Stimulated activated CD8-positive, alpha-beta memory T cell treated with anti-CD3 and anti-CD28 coated beads, Interleukin-2, amount 100 ng/mL, for 1 hour (primary cell): ENCODE data around the gene USP31.
"Not testable (repeated sequence)": the region's sequence is repeated elsewhere in the genome, so short reads cannot be mapped to it uniquely, and the experiment has no call there.

Experiments
- DNase-seq, 2 donors: peaks; one replicate each; pipeline ENCODE4 v3.0.0-alpha.2; 2020; ENCODE audit warnings: low read depth in 2 of 2

The USP31 gene

DNA sequence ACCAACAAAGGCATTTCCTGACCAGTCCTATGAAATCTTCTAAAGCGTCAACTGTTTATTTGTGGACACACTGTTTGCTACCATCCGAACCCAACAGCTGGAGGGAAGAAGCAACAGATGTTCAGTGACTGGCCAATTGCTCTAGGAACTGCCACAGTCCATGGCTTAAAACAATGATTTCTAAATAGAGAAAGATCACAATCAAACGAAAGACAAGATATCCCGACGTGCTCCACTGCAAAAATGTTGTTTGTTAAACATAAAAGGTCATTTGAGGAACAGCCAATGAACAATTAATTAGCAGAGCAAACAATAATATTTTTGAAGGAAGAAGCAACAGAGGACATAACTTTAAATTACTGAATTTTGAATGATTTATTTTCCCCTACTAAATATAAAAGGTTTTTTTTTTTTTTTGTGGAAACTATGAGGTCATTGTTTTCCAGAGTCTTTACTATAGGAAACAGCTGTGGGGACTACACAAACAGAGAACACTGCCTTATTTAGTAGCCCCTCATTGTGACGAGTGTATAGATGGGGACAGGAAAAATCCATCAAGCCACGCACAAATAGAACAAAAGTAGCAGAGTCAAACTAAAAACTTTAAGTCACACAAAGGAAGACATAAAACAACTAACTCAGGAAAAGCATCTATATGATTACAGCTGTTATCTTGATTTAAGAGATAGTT is 17.2 kb downstream of the USP31 start:
- DNase-seq = no peak

DNA sequence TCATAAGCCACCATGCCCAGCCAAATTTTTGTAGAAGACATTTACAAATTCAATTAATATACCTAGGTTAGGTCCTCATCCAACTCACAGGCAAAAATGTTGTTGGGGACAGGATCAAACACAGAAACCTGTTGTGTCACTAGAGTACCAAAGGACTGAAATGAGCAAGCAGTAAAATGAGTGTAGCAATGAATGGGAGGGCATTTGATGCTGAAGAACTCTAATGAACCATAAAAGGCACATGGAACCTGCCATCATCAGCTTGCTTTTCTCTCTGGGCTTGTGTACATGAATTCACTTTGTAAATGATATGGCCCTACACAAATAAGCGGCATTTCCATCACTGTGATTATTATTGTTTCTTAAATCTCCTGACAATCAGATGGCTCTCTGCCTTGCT is 17.8 kb downstream of the USP31 start:
- no peak for DNase-seq

DNA sequence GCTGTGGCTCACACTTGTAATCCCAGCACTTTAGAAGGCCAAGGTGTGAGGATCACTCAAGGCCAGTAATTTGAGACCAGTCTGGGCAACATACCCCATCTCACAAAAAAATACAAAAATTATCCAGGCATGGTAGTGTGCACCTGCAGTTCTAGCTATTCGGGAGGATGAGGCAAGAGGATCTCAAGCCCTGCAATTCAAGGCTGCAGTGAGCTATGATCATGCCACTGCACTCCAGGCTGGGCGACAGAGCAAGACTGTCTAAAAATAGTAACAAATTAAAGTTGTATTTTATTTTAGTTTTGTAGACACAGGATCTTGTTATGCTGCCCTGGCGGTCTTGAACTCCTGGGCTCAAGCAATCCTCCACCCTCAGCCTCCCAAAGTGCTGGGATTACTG is 18.2 kb downstream of the USP31 start:
- no peak for DNase-seq

- DNase-seq = no peak
These were observed 19.6 kb downstream of the USP31 start for GRCh38 chr16:23129686-23130085.

DNA sequence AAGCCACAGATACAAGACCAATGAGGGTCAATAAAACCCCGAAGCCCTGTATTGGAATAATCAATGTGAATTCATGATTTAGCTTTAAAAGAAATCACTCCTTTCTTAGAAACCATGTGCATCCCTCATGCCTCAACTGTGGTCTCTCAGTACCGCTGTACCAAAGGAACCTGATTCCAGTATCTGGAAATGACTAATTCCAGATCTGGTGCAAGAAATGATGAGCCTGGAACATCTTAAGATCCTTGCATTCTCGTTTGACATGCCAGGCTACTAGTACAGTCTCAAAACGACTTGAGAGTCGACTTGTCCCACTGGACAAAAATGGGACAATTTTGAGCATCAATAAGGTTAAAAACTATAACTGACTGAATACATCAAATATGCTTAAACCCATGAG is 21.2 kb downstream of the USP31 start:
- no peak for DNase-seq

- no peak for DNase-seq
These were observed 24.0 kb downstream of the USP31 start for GRCh38 chr16:23125277-23125676.

- no peak for DNase-seq
These were observed 24.9 kb downstream of the USP31 start for GRCh38 chr16:23124315-23124714.

- DNase-seq = no peak
These were observed 27.1 kb downstream of the USP31 start for GRCh38 chr16:23122144-23122543.

DNA sequence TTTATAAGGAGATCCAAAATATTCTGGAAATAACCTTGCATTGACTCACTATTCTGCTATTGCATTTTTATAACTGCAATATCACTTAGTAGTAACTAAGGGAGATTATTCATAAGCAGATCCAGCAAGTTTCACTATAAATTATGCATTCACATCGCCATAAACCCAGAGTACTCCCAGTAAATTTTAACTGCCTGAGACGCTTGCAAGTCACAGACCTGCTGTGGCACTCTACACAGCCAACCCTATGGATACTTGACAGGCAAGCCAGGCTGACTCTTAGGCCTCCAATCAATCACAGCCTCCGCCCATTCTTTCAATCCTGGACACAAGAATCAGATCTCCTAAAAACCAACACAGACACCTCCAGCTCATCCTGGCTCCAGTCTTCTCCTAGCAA is 28.2 kb downstream of the USP31 start:
- no peak for DNase-seq

- DNase-seq = no peak
These were observed 28.7 kb downstream of the USP31 start for GRCh38 chr16:23120562-23120961.

- no peak for DNase-seq
These were observed 29.7 kb downstream of the USP31 start for GRCh38 chr16:23119570-23119969.

GRCh38 chr16:23114131-23114904 is 34.9 kb downstream of the USP31 start:
- DNase-seq = no peak

DNA sequence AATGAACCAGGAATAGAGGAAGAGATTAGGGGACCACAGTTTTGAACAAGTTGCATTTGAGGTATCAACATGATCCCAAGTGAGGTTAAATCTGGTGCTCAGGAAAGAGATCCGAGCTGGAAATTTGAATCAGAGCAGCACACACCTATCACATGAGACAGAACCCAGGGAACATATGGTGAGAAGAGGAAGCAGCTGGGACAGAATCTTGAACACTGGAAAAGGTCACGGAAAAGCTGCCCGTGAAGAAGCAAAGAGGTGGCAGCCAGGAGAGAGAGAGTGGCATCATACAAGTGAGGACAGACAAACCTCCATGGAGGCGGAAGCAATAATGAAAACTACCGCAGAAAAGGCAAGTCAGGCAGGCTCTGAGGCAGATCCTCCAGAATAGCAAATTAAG is 36.1 kb downstream of the USP31 start:
- no peak for DNase-seq

GRCh38 chr16:23110257-23110899 is 38.9 kb downstream of the USP31 start:
- no peak for DNase-seq

DNA sequence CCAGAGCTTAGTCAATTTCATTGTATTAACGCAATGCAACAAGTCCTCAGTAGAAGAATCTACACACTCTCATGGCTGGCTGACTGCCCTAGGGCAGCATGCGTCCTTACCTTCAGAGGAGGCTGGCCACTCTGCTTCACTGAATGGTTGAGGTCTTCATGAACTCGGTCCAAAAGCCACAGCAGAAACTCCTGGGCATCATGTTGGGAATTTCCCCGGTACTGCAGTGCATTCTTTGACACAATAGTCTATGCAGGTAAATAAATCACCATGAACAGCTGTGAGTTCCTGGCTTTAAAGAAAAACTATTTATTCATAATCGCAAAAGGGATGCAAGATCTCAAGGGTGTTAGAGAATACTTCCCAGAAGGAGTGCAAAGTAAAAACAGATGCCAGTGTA is 41.3 kb downstream of the USP31 start:
- DNase-seq = no peak

GRCh38 chr16:23107117-23107516 is 42.1 kb downstream of the USP31 start:
- no peak for DNase-seq

- no peak for DNase-seq
These were observed 43.9 kb downstream of the USP31 start for GRCh38 chr16:23105309-23105708.

GRCh38 chr16:23104032-23104955 is 45.0 kb downstream of the USP31 start:
- no peak for DNase-seq

GRCh38 chr16:23103603-23104002 is 45.6 kb downstream of the USP31 start:
- DNase-seq = no peak

GRCh38 chr16:23101012-23101550 is 48.2 kb downstream of the USP31 start:
- no peak for DNase-seq

DNA sequence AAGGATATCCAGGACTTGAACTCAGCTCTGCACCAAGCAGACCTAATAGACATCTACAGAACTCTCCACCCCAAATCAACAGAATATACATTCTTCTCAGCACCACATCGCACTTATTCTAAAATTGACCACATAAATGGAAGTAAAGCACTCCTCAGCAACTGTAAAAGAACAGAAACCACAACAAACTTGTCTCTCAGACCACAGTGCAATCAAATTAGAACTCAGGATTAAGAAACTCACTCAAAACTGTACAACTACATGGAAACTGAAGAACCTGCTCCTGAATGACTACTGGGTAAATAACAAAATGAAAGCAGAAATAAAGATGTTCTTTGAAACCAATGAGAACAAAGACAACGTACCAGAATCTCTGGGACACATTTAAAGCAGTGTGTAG is 52.8 kb downstream of the USP31 start:
- not testable (repeated sequence) for DNase-seq

GRCh38 chr16:23094136-23094535 is 55.1 kb downstream of the USP31 start:
- not testable (repeated sequence) for DNase-seq
